Measurements from ENCODE around the gene HMGB1.
A peak's percentile ranks its signal among the peaks of the same experiment; 100 is the strongest.
"Not testable (repeated sequence)": the region's sequence is repeated elsewhere in the genome, so short reads cannot be mapped to it uniquely, and the experiment has no call there.

The HMGB1 gene

GRCh38 chr13:30450066-30450465 is 15.7 kb downstream of the HMGB1 start:
- Histone ChIP-seq H3K27ac (ENCODE audit: low read length) (no peak overlapping the region), H2AFZ (ENCODE audit: low read depth, low read length) (no peak overlapping the region), H3K79me2 (ENCODE audit: insufficient read depth, low read length) (no peaks in the 10 kb centered on the region)

GRCh38 chr13:30448441-30448840 is 17.3 kb downstream of the HMGB1 start:
- H3K36me3 ChIP-seq (ENCODE audit: insufficient read depth, low read length): no peaks in the 10 kb centered on the region
- no peak overlapping the region for H3K4me2 ChIP-seq (ENCODE audit: insufficient read depth, low read length)
- no peaks in the 10 kb centered on the region for H3K79me2 ChIP-seq (ENCODE audit: insufficient read depth, low read length)
- H3K9me3 ChIP-seq (ENCODE audit: insufficient read depth, low read length, severe bottlenecking): no peaks in the 10 kb centered on the region
- H4K20me1 ChIP-seq (ENCODE audit: insufficient read depth, low read length): no peaks in the 10 kb centered on the region
- no peak for ATAC-seq (ENCODE audit: insufficient read depth, low read depth)
- no peak overlapping the region for H3K9ac ChIP-seq (ENCODE audit: low read depth, low read length)
- H3K4me1 ChIP-seq (ENCODE audit: insufficient read depth, low read length): no peaks in the 10 kb centered on the region
- no peak overlapping the region for H2AFZ ChIP-seq (ENCODE audit: low read depth, low read length)
- TF ChIP-seq, protein P1, sequence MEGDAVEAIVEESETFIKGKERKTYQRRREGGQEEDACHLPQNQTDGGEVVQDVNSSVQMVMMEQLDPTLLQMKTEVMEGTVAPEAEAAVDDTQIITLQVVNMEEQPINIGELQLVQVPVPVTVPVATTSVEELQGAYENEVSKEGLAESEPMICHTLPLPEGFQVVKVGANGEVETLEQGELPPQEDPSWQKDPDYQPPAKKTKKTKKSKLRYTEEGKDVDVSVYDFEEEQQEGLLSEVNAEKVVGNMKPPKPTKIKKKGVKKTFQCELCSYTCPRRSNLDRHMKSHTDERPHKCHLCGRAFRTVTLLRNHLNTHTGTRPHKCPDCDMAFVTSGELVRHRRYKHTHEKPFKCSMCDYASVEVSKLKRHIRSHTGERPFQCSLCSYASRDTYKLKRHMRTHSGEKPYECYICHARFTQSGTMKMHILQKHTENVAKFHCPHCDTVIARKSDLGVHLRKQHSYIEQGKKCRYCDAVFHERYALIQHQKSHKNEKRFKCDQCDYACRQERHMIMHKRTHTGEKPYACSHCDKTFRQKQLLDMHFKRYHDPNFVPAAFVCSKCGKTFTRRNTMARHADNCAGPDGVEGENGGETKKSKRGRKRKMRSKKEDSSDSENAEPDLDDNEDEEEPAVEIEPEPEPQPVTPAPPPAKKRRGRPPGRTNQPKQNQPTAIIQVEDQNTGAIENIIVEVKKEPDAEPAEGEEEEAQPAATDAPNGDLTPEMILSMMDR (IDR thresholded peaks at IDR 0.05; ENCODE audit: borderline replicate concordance, extremely low read depth, low read length, poor library complexity, severe bottlenecking): no peak
- no peak for TF ChIP-seq EZH2 (IDR thresholded peaks at IDR 0.05; ENCODE audit: borderline replicate concordance, low read depth, low read length, severe bottlenecking)
- no peak overlapping the region for H3K27ac ChIP-seq (ENCODE audit: low read length)
- no peaks in the 10 kb centered on the region for H3K27me3 ChIP-seq (ENCODE audit: insufficient read depth, low read length, poor library complexity)
- no peak overlapping the region for H3K4me3 ChIP-seq (ENCODE audit: low read depth in 1 of 2, low read length in 2 of 2)
- no peak for DNase-seq

More at GRCh38 chr13:30450066-30450465, 15.7 kb downstream of the HMGB1 start:
- Histone ChIP-seq H3K4me1 (ENCODE audit: insufficient read depth, low read length) (no peaks in the 10 kb centered on the region), H3K4me3 (ENCODE audit: low read depth in 1 of 2, low read length in 2 of 2) (no peak overlapping the region), H3K9me3 (ENCODE audit: insufficient read depth, low read length, severe bottlenecking) (no peaks in the 10 kb centered on the region), H3K36me3 (ENCODE audit: insufficient read depth, low read length) (no peaks in the 10 kb centered on the region), H3K9ac (ENCODE audit: low read depth, low read length) (no peak overlapping the region), H4K20me1 (ENCODE audit: insufficient read depth, low read length) (no peaks in the 10 kb centered on the region), H3K27me3 (ENCODE audit: insufficient read depth, low read length, poor library complexity) (no peaks in the 10 kb centered on the region), H3K4me2 (ENCODE audit: insufficient read depth, low read length) (no peak overlapping the region)
- no peak for TF ChIP-seq EZH2 (IDR thresholded peaks at IDR 0.05; ENCODE audit: borderline replicate concordance, low read depth, low read length, severe bottlenecking)
- TF ChIP-seq, protein P1 (IDR thresholded peaks at IDR 0.05; ENCODE audit: borderline replicate concordance, extremely low read depth, low read length, poor library complexity, severe bottlenecking): no peak
- DNase-seq (no peak), ATAC-seq (ENCODE audit: insufficient read depth, low read depth) (no peak)

- Histone ChIP-seq H3K9ac (ENCODE audit: low read depth, low read length) (no peak overlapping the region), H3K4me1 (ENCODE audit: insufficient read depth, low read length) (no peaks in the 10 kb centered on the region), H3K4me3 (ENCODE audit: low read depth in 1 of 2, low read length in 2 of 2) (no peak overlapping the region), H3K79me2 (ENCODE audit: insufficient read depth, low read length) (no peaks in the 10 kb centered on the region), H3K27me3 (ENCODE audit: insufficient read depth, low read length, poor library complexity) (no peaks in the 10 kb centered on the region), H3K36me3 (ENCODE audit: insufficient read depth, low read length) (no peaks in the 10 kb centered on the region), H3K9me3 (ENCODE audit: insufficient read depth, low read length, severe bottlenecking) (no peaks in the 10 kb centered on the region), H3K27ac (ENCODE audit: low read length) (no peak overlapping the region), H3K4me2 (ENCODE audit: insufficient read depth, low read length) (no peak overlapping the region), H4K20me1 (ENCODE audit: insufficient read depth, low read length) (no peaks in the 10 kb centered on the region), H2AFZ (ENCODE audit: low read depth, low read length) (no peak overlapping the region)
- ATAC-seq (ENCODE audit: insufficient read depth, low read depth) (no peak), DNase-seq (no peak)
- TF ChIP-seq, protein P1 (IDR thresholded peaks at IDR 0.05; ENCODE audit: borderline replicate concordance, extremely low read depth, low read length, poor library complexity, severe bottlenecking): no peak
- no peak for TF ChIP-seq EZH2 (IDR thresholded peaks at IDR 0.05; ENCODE audit: borderline replicate concordance, low read depth, low read length, severe bottlenecking)
Observed at GRCh38 chr13:30446126-30446500, 19.6 kb downstream of the HMGB1 start.

- DNase-seq: no peak
- H3K9me3 ChIP-seq (ENCODE audit: insufficient read depth, low read length, severe bottlenecking): no peaks in the 10 kb centered on the region
- no peaks in the 10 kb centered on the region for H4K20me1 ChIP-seq (ENCODE audit: insufficient read depth, low read length)
- peak; percentile 17; the same call in 1 of the 3 replicates for ATAC-seq (ENCODE audit: insufficient read depth, low read depth)
- H2AFZ ChIP-seq (ENCODE audit: low read depth, low read length): no peak overlapping the region
- H3K4me1 ChIP-seq (ENCODE audit: insufficient read depth, low read length): no peaks in the 10 kb centered on the region
- no peak overlapping the region for H3K27ac ChIP-seq (ENCODE audit: low read length)
- H3K4me3 ChIP-seq (ENCODE audit: low read depth in 1 of 2, low read length in 2 of 2): no peak overlapping the region
- H3K9ac ChIP-seq (ENCODE audit: low read depth, low read length): no peak overlapping the region
- no peaks in the 10 kb centered on the region for H3K36me3 ChIP-seq (ENCODE audit: insufficient read depth, low read length)
- no peaks in the 10 kb centered on the region for H3K79me2 ChIP-seq (ENCODE audit: insufficient read depth, low read length)
- H3K27me3 ChIP-seq (ENCODE audit: insufficient read depth, low read length, poor library complexity): no peaks in the 10 kb centered on the region
- TF ChIP-seq, protein P1 (IDR thresholded peaks at IDR 0.05; ENCODE audit: borderline replicate concordance, extremely low read depth, low read length, poor library complexity, severe bottlenecking): no peak
- TF ChIP-seq EZH2 (IDR thresholded peaks at IDR 0.05; ENCODE audit: borderline replicate concordance, low read depth, low read length, severe bottlenecking): no peak
- H3K4me2 ChIP-seq (ENCODE audit: insufficient read depth, low read length): no peak overlapping the region
Observed at GRCh38 chr13:30443957-30444404, 21.8 kb downstream of the HMGB1 start.

DNA sequence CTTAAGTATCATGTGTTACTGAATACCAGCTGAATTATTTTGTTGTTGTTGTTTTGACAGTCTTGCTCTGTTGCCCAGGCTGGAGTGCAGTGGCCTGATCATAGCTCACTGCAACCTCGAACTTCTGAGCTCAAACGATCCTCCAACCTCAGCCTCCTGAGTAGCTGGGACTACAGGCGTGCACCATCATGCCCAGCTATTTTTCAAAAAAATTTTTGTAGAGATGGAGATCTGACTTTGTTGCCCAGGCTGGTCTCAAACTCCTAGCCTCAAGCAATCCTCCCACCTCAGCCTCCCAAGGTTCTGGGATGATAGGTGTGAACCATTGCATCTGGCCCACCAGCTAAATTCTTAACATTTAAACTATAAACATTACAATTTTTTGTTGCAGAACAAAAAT is 22.2 kb downstream of the HMGB1 start:
- not testable (repeated sequence) for ATAC-seq (ENCODE audit: insufficient read depth, low read depth)

More for the DNA sequence above, 22.2 kb downstream of the HMGB1 start:
- H3K4me2 ChIP-seq (ENCODE audit: insufficient read depth, low read length); DNase-seq; H3K4me3 ChIP-seq (ENCODE audit: low read depth in 1 of 2, low read length in 2 of 2); H3K4me1 ChIP-seq (ENCODE audit: insufficient read depth, low read length); H3K9ac ChIP-seq (ENCODE audit: low read depth, low read length); H3K27me3 ChIP-seq (ENCODE audit: insufficient read depth, low read length, poor library complexity); H2AFZ ChIP-seq (ENCODE audit: low read depth, low read length); H3K79me2 ChIP-seq (ENCODE audit: insufficient read depth, low read length); H4K20me1 ChIP-seq (ENCODE audit: insufficient read depth, low read length); H3K27ac ChIP-seq (ENCODE audit: low read length); H3K36me3 ChIP-seq (ENCODE audit: insufficient read depth, low read length); H3K9me3 ChIP-seq (ENCODE audit: insufficient read depth, low read length, severe bottlenecking): not testable (repeated sequence)
